HL-60 (cell line): Measurements from ENCODE around the gene CCDC6.

Source experiments
- CTCF ChIP-seq: IDR thresholded peaks from one replicate; pipeline ENCODE4 v1.5.1; 2011; ENCODE audit warnings: low read length, control low read depth, inconsistent platforms; ENCODE audit not compliant: insufficient read depth
- GABPA ChIP-seq: IDR thresholded peaks from 2 replicates; pipeline ENCODE4 v1.6.1; 2012; ENCODE audit warnings: low read depth
- POLR2AphosphoS5 ChIP-seq: IDR thresholded peaks from 2 replicates; pipeline ENCODE4 v1.6.1; 2012; ENCODE audit warnings: low read depth
- REST ChIP-seq: IDR thresholded peaks from 2 replicates; pipeline ENCODE4 v1.6.1; 2012; ENCODE audit warnings: low read depth; ENCODE audit not compliant: insufficient replicate concordance
- SPI1 ChIP-seq: IDR thresholded peaks from 2 replicates; pipeline ENCODE4 v1.6.1; 2012; ENCODE audit warnings: low read depth, mild to moderate bottlenecking, borderline replicate concordance

GRCh38 chr10:59844436-59844835 is 61.9 kb downstream of the CCDC6 start:
- TF ChIP-seq CTCF (no peak), POLR2AphosphoS5 (no peak), REST (no peak), SPI1 (no peak), GABPA (no peak)
